GM19328 (cell line): ENCODE measurements around the gene DAPL1.
"Not testable (repeated sequence)": the region's sequence is repeated elsewhere in the genome, so short reads cannot be mapped to it uniquely, and the experiment has no call there.

Experiments
- ATAC-seq: cut with Tn5 transposase; IDR thresholded peaks from one replicate; pipeline ENCODE4 v1.9.1; 2021; ENCODE audit warnings: mild to moderate bottlenecking, moderate library complexity; ENCODE audit not compliant: unreplicated experiment

The DAPL1 gene

GRCh38 chr2:158817588-158817987 lies 22.5 kb downstream of the DAPL1 start:
- ATAC-seq: no peak

- no peak for ATAC-seq
Observed at GRCh38 chr2:158818511-158818910, 23.4 kb downstream of the DAPL1 start.

- no peak for ATAC-seq
Observed at GRCh38 chr2:158822193-158822592, 27.1 kb downstream of the DAPL1 start.

DNA sequence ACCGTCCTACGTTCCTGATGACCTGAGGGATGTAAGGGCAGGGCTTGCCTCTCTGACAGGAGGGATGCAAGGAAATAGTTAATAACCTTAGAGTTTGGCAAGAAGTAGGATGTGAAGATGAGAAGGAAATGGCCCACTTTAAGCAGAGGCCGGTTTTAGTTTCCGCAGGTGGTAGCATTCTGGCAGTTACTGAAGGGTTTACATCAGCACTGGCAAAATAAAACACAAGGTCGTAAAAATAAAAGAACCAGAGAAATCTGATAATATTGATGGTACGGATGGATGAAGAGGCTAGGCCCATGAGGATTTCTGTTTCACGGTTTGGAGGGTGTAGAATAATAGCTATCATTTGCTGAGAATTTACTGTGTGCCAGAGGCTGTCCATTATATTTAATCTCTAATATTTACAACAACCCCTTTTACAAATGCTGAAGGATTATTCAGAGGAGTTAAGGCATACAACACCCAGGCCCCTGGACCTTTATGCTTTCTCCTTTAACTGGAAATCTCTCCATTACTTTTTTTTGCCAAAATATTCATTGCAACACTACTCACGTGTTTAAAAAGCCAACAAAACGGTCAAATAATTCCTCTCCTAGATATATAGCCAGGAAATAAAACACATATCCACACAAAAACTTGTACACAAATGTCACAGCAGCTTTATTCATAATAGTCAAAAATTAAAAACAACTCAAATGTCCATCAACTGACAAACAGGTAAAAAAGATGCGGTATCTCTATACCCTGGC lies 28.5 kb downstream of the DAPL1 start:
- no peak for ATAC-seq

DNA sequence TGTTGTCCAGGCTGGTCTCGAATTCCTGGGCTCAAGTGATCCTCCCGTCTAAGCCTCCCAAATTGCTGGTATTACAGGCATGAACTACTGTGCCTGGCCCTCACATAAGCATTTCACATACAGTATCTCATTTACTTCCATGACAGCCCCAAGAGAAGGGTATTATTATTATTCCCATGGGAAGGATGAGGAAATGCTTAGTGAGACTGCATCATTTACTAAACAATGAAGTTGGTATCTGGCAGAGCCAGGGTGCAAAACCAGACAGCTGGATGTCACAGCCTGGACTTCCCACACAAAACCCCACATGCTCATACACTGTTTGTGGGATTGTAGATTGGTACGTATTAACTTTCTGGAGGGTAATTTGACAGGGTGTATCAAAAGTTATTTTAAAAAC lies 29.9 kb downstream of the DAPL1 start:
- ATAC-seq: no peak

- ATAC-seq: no peak
Observed at GRCh38 chr2:158826965-158827364, 31.8 kb downstream of the DAPL1 start.

DNA sequence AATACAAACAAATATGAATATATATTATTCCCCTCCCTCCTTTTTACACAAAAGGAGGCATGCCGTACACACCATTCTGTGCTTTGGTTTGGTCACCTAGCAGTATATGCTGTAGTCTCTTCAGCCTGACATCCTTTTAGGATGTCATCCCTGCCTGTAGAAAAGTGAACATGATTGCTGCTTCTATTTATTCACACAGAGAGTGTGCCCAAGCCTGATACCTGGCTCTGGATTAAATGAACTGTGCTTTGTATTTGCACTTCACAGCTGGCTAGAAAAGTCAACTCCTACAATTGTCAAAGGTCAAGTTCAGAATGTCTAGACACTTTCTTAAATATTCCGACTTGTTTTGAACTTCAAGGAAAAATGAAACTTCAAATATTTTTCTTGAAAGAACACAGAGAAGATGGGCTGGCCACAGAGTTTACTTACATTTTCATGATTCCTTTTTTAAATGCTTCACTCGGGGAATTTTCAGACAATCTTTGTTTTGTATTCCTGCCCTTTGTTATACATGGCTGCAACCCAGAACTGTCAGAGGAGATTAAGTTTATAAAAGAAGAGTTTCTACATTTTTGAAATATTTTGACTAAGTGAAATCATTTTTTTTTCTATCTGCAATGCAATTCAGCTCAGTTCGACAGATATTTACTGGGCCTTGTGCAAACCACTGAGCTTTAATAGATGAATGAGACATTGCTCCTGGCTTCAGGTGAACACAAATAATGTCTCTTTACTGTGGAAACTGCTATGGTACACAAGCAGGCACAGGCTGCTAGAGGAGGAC lies 33.5 kb downstream of the DAPL1 start:
- no peak for ATAC-seq

DNA sequence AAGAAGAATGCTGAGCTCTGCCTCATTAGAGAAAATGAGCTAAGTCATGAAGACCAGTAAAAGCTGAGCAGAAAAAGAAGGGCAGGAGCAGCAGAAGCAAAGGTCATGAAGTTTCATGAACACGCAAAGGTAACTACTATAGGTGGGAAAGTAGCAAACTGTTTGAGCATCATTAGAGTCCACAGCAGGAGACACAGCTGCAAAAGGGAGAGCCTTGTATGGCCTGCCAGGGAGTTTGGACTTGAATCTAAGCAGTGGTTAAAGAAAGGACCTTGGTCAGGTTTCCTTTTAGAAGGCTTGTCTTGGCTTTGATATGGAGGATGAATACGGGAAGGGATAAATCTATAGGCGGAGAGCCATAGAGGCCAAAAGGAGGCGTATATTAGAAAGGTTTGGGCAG lies 34.0 kb downstream of the DAPL1 start:
- ATAC-seq: no peak

DNA sequence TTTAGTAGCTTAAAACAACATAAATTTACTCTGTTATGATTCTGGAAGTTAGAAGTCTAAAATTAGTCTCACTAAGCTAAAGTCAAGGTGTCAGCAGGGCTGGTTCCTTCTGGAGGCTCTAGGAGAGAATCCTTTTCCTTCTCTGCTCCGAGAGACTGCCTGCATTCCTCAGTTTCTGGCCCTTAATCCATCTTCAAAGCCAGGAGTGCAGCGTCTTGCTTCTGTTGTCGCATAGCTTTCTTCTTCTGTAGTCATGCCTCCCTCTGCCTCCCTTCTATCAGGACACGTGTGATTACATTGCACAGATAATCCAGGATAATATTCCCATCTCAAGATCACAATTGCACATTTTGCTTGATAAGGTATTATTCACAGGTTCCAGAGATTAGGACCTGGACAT lies 35.1 kb downstream of the DAPL1 start:
- ATAC-seq: no peak

DNA sequence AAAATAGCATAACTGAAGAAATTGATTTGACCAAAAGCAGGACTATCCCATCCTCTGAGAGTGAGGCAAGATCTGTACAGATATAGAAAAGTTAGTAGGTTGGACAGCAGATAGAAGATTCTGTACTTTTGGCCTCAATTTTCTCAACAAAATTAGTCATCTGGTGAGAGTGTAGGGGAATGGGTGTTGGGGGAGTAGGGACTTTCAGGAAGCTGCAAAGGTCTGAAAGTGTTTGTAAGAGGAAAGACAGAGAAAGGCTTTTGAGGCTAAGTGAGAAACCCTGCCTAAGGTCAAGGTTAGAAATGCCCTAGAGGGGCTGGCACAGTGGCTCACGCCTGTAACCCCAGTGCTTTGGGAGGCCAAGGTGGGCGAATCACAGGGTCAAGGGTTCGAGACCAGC lies 40.3 kb downstream of the DAPL1 start:
- ATAC-seq: no peak

- ATAC-seq: no peak
Observed at GRCh38 chr2:158837645-158838044, 42.5 kb downstream of the DAPL1 start.

DNA sequence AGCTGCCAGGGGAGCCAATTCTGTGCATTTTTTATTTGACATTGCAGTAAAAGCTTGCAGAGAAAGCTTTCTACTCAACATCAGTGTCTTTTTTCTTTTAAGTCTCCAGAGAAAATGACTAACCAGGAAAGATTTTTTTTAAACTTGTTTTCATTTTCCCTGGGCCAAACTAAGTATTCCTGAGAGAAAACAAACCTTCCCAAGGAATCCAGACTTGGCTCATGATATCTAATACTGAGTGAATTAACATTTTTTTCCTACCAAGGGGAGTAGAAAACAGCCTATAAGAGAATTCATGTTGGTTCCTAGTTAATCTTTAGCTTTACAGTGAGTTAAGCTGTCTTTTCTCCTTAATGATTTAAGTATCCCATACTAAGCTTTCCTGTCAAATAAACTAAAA lies 46.7 kb downstream of the DAPL1 start:
- no peak for ATAC-seq

GRCh38 chr2:158845444-158845843 lies 50.3 kb downstream of the DAPL1 start:
- ATAC-seq: no peak

- ATAC-seq: no peak
Observed at GRCh38 chr2:158845859-158846258, 50.7 kb downstream of the DAPL1 start.

GRCh38 chr2:158847526-158847925 lies 52.4 kb downstream of the DAPL1 start:
- not testable (repeated sequence) for ATAC-seq

- not testable (repeated sequence) for ATAC-seq
Observed at GRCh38 chr2:158848031-158848970, 53.2 kb downstream of the DAPL1 start.

- not testable (repeated sequence) for ATAC-seq
Observed at GRCh38 chr2:158860179-158860578, 65.1 kb downstream of the DAPL1 start.

DNA sequence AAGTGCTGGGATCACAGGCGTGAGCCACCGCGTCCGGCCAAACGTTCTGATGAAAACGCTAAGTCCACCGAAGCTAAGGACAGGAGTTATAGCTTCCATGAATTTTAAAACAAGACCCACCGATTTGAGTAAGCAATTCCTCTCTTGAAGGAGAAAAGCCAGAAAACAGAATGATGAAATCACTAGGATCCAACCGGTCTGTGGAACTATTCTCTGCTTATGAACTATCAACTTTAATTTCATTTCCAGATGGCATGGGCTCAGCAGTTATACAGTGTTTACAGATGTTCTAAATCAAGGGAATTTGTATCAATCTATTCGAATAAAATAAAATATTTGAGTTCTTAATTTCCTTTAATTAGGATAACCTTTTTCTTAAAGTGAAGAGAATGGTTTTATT lies 66.5 kb downstream of the DAPL1 start:
- ATAC-seq: not testable (repeated sequence)

GRCh38 chr2:158865469-158865868 lies 70.4 kb downstream of the DAPL1 start:
- not testable (repeated sequence) for ATAC-seq
